Panc1 (cell line): ENCODE results near the gene JPH2. TPM values are rescaled to one million over a fixed set of nuclear protein-coding genes. Genes with fewer than 3 reads are reported as not detected.

Source experiments
- ATAC-seq: fragments of 200-7000 bp; cut with Tn5 transposase; 2 replicates; pipeline ENCODE4 v1.9.1; 2020; ENCODE audit warnings: mild to moderate bottlenecking, moderate library complexity
- BruUV-seq: library from RNA; stranded (reverse); fragments of 400-500 nt; replicated peaks from 2 replicates; lab custom pipeline; 2021; lab: Mats Ljungman, UMichigan
- CTCF ChIA-PET: fragments of 300-600 bp; sonication (Branson Sonifier 250); formaldehyde crosslinking; loops from one replicate; lab custom pipeline; 2022; ENCODE audit warnings: antibody characterized with exemption; lab: Charles Lee
- POLR2A ChIA-PET: fragments of 300-600 bp; sonication (Branson Sonifier 250); formaldehyde crosslinking; loops from one replicate; lab custom pipeline; 2022; ENCODE audit warnings: antibody characterized with exemption; lab: Charles Lee
- DNase-seq: peaks from one replicate; pipeline ENCODE4 v3.0.0-alpha.2; 2010; ENCODE audit warnings: low read depth, low spot score
- H3K27ac ChIP-seq: 2 replicates; pipeline ENCODE4 v1.5.1; 2011; ENCODE audit warnings: mild to moderate bottlenecking, low read length, inconsistent platforms
- H3K27me3 ChIP-seq: fragments of 200-500 bp; sonication (Bioruptor generic); 2 replicates; pipeline ENCODE4 v1.6.0; 2014; ENCODE audit warnings: low read length, inconsistent platforms; ENCODE audit not compliant: control insufficient read depth, insufficient read depth
- H3K36me3 ChIP-seq: fragments of 200-500 bp; sonication (Bioruptor generic); 2 replicates; pipeline ENCODE4 v1.5.1; 2014; ENCODE audit warnings: inconsistent platforms, mild to moderate bottlenecking, low read length, moderate library complexity; ENCODE audit not compliant: control insufficient read depth, insufficient read depth
- H3K4me1 ChIP-seq: 2 replicates; pipeline ENCODE4 v1.5.1; 2011; ENCODE audit warnings: inconsistent platforms, mild to moderate bottlenecking, low read length, moderate library complexity; ENCODE audit not compliant: control insufficient read depth, insufficient read depth
- H3K4me3 ChIP-seq, 2 experiments: 2 replicates each; pipeline ENCODE4 v1.5.1; 2011 to 2012; ENCODE audit warnings: low read depth in 2 of 2, low read length in 2 of 2, mild to moderate bottlenecking in 2 of 2, inconsistent platforms in 1 of 2, moderate library complexity in 1 of 2
- H3K9me3 ChIP-seq: fragments of 200-500 bp; sonication (Bioruptor generic); 2 replicates; pipeline ENCODE4 v1.5.1; 2014; ENCODE audit warnings: low read depth, mild to moderate bottlenecking, inconsistent platforms, low read length, moderate library complexity; ENCODE audit not compliant: control insufficient read depth, insufficient read depth
- CTCF ChIP-seq: fragments of 450-650 bp; IDR thresholded peaks from 2 replicates; pipeline ENCODE4 v1.5.1; 2017; ENCODE audit warnings: mild to moderate bottlenecking
- POLR2AphosphoS5 ChIP-seq: IDR thresholded peaks from 2 replicates; pipeline ENCODE4 v1.6.1; 2012; ENCODE audit warnings: mild to moderate bottlenecking, low read depth, low read length, moderate library complexity
- SIN3A ChIP-seq: IDR thresholded peaks from 2 replicates; pipeline ENCODE4 v1.6.1; 2012; ENCODE audit warnings: low read depth, mild to moderate bottlenecking, low read length, moderate library complexity, borderline replicate concordance; ENCODE audit not compliant: insufficient read depth
- TCF7L2 ChIP-seq: IDR thresholded peaks from 2 replicates; pipeline ENCODE4 v1.6.1; 2011; ENCODE audit warnings: mild to moderate bottlenecking, low read depth, low read length, inconsistent platforms
- in situ Hi-C: cut with HindIII; loops from 2 replicates; pipeline ENCODE4 v1.10.0; 2016; ENCODE audit warnings: low sequenced_read_pairs, low pct_unique_long_range_greater_than_20kb
- intact Hi-C: fragments of 100-400 bp; cut with micrococcal nuclease; formaldehyde crosslinking; loops from one replicate; pipeline ENCODE4 v1.10.0; 2022; ENCODE audit not compliant: unreplicated experiment
- total RNA-seq: library from RNA; stranded (reverse); gene quantifications from one replicate; pipeline ENCODE4 v1.2.1, GENCODE V29; 2021; ENCODE audit not compliant: unreplicated experiment
- TF ChIP-seq, protein P1 (sequence below), 2 experiments: IDR thresholded peaks; 2 replicates each; pipeline ENCODE4 v1.6.1; 2011 to 2012; ENCODE audit warnings: low read depth in 2 of 2, control low read depth in 1 of 2, low read length in 1 of 2, mild to moderate bottlenecking in 1 of 2, moderate library complexity in 1 of 2; ENCODE audit not compliant: insufficient read depth in 1 of 2

Gene JPH2
- total RNA-seq, 1 experiment from 2014 or later: 0.49 TPM

DNA sequence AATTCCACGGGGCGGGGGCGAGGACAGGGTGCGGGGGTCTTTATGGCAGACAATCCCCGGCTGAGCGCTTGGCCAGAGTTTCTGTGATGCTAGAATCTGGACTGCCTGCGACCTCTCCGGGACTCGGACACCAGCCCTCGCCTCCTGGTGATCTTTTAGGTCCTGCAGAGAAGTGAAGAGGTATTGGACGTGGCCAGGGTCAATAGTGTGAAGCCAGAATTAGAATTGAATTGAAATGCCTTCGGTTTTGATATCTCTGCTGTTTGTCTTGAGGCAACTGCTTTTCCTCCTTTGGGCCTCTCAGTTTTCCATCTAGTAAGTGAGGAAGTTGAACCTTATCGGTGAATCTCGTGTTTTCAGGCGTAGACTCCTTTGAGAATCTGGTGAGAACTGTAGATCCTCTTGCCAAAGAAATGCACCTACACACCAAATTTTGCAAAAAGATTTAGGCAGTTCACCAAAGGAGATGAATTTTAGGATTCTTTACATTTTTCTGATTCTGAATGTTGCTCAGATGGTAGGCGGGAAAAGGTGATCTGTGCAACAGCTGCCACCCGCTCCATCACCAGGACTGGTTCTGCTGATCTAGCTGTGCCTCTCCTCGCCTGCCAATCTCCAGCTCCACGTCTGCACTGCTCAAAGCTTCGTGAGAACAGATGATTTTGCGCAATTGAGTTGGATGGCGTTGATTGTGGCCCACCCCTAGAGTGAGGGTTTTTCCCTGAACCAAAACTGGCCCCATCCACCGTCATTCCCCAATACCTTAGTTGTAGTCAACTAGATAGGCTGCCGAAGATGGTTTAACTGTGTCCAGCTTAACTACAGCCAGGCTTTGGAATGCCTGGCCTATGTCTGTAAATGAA, 24.4 kb upstream of the JPH2 start:
- Histone ChIP-seq H3K36me3 (peaks cover 7% of the 10 kb centered on the region; the same call in 1 of the 2 replicates), H3K9me3 (no peaks in the 10 kb centered on the region), H3K4me1 (peaks cover 29% of the 10 kb centered on the region), H3K27ac (peak overlapping the region; percentile 92), H3K4me3 (peak overlapping the region; percentile 74 to 100), H3K27me3 (no peaks in the 10 kb centered on the region)
- DNase-seq (no peak), ATAC-seq (peak; percentile 6; the same call in 1 of the 2 replicates)
- POLR2A ChIA-PET: no interaction called here
- intact Hi-C loops: loop anchor here (10.0 kb wide), 1 partner anchor 393 kb away; no protein-coding TSS in a partner anchor
- CTCF ChIA-PET: no interaction called here
- in situ Hi-C loops: no loop called here
- TSS peak; percentile 95 for BruUV-seq
- TF ChIP-seq CTCF (no peak), POLR2AphosphoS5 (no peak), TCF7L2 (no peak), SIN3A (no peak)
- TF ChIP-seq, protein P1, sequence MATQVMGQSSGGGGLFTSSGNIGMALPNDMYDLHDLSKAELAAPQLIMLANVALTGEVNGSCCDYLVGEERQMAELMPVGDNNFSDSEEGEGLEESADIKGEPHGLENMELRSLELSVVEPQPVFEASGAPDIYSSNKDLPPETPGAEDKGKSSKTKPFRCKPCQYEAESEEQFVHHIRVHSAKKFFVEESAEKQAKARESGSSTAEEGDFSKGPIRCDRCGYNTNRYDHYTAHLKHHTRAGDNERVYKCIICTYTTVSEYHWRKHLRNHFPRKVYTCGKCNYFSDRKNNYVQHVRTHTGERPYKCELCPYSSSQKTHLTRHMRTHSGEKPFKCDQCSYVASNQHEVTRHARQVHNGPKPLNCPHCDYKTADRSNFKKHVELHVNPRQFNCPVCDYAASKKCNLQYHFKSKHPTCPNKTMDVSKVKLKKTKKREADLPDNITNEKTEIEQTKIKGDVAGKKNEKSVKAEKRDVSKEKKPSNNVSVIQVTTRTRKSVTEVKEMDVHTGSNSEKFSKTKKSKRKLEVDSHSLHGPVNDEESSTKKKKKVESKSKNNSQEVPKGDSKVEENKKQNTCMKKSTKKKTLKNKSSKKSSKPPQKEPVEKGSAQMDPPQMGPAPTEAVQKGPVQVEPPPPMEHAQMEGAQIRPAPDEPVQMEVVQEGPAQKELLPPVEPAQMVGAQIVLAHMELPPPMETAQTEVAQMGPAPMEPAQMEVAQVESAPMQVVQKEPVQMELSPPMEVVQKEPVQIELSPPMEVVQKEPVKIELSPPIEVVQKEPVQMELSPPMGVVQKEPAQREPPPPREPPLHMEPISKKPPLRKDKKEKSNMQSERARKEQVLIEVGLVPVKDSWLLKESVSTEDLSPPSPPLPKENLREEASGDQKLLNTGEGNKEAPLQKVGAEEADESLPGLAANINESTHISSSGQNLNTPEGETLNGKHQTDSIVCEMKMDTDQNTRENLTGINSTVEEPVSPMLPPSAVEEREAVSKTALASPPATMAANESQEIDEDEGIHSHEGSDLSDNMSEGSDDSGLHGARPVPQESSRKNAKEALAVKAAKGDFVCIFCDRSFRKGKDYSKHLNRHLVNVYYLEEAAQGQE (IDR thresholded peaks at IDR 0.05; ENCODE audit: insufficient read depth in 1 of 2, low read depth in 2 of 2, low read length in 1 of 2): no peak

DNA sequence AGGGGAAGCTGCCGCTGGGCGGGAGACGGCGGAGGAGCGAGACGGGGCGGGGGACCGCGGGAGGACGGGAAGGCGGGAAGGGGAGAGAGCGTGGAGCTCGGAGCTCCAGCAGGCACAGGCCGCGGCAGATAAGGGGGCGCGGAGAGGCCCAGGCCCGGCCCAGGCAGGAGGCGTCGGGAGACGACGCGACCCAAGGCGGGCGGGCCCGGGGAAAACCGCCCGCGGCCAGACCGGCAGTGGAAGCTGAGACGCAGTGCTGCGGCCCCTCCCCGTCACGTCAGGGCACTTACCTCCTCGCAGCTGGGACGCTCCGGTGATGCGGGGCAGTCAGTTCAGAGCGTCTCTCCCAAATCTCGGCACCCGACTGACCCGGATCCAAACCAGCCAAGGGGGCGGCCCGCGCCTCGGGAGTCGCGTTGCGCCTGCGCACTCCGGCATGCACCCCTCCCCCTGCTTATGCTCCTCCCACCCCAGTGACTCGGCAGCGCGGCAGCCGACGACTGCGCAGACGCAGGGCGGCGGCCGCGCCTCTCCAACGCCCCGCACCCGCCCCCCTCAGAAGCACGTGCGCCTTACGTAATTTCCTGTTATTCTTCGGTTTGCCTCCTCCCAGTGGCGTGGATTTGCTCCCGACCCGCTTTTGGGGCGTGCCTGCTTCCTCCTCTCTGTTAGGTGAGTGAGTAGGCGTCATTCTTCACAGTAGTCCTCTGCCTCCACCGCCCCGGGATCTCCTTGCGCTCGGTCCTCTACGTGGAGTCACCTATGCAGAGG, 23.6 kb upstream of the JPH2 start, which contains the start of gene OSER1:
TSS of gene OSER1 (minus strand) at position 366 of the 771 bp plus-strand sequence. CDS start 3,814 bp downstream, outside the sequence.
- peak within 1 kb of the TSS; percentile 93 for H3K27ac ChIP-seq
- ATAC-seq (peak; percentile 94), DNase-seq (peak; percentile 94)
- in situ Hi-C loops (no loop called here), intact Hi-C loops (loop anchor here (10.0 kb wide), 1 partner anchor 394 kb away; no protein-coding TSS in a partner anchor)
- TF ChIP-seq, protein P1 (IDR thresholded peaks at IDR 0.05; ENCODE audit: insufficient read depth in 1 of 2, low read depth in 2 of 2, low read length in 1 of 2): 0 out of 4 replicates have a peak, but pooled peaks of 1 of the 2 experiments have one; percentile 8
- TF ChIP-seq TCF7L2 (no peak), POLR2AphosphoS5 (peak; percentile 88), SIN3A (peak; percentile 100)
- POLR2A ChIA-PET: no interaction called here
- H3K36me3 ChIP-seq: peaks cover 7% of the 10 kb centered on the region; the same call in 1 of the 2 replicates
- CTCF ChIA-PET: no interaction called here
- peaks cover 30% of the 10 kb centered on the region for H3K4me1 ChIP-seq
- BruUV-seq: no TSS peak
- no peaks in the 10 kb centered on the region for H3K9me3 ChIP-seq
- H3K27me3 ChIP-seq: no peaks in the 10 kb centered on the region
- H3K4me3 ChIP-seq: peak within 1 kb of the TSS; percentile 74 to 100
